Right cardiac atrium (tissue), 5 donors: Measurements from ENCODE around the gene SV2B. TPM values are rescaled to one million over a fixed set of nuclear protein-coding genes. Genes with fewer than 3 reads are reported as not detected.

Experiments used
- ATAC-seq, 2 donors: fragments of 200-7000 bp; cut with Tn5 transposase; one replicate each; pipeline versions ENCODE4 v1.8.0 to v1.9.1; 2020; ENCODE audit warnings: moderate library complexity in 2 of 2, mild to moderate bottlenecking in 1 of 2
- DNase-seq, 3 donors: peaks; one replicate each; pipeline ENCODE4 v3.0.0-alpha.2; 2020
- H3K27ac ChIP-seq: one replicate; pipeline ENCODE4 v1.5.1; 2013; ENCODE audit warnings: mild to moderate bottlenecking, low read length, control low read depth, moderate library complexity
- H3K27me3 ChIP-seq: one replicate; pipeline ENCODE4 v1.6.1; 2013; ENCODE audit not compliant: control insufficient read depth, insufficient read depth
- H3K4me1 ChIP-seq: one replicate; pipeline ENCODE4 v1.6.1; 2013; ENCODE audit warnings: low read length; ENCODE audit not compliant: control insufficient read depth, insufficient read depth
- H3K4me3 ChIP-seq: one replicate; pipeline ENCODE4 v1.5.1; 2013; ENCODE audit warnings: low read length, control low read depth
- H3K9me3 ChIP-seq: one replicate; pipeline ENCODE4 v1.6.1; 2013; ENCODE audit warnings: low read length; ENCODE audit not compliant: control insufficient read depth
- WGBS: extraction: QIAGEN DNeasy Blood & Tissue Kit; methylation state at CpG from one replicate; pipeline ENCODE4 v1.1.7; 2013; 5-methylcytosine and 5-hydroxymethylcytosine counted together
- intact Hi-C, 4 donors: fragments of 100-400 bp; cut with DNase I; formaldehyde crosslinking; loops; one replicate each; pipeline versions ENCODE4 v1.11.0 to v1.14.0; 2022 to 2023
- polyA plus RNA-seq: library from polyadenylated mRNA; stranded (reverse); fragments of 200-250 nt; gene quantifications from one replicate; pipeline ENCODE4 v1.2.3, GENCODE V29; 2013
- total RNA-seq, 4 donors: library from RNA; stranded (reverse); fragmentation: NEBNext Ultra II Directional; extraction: Animal tissue kit (Norgen Biotek cat#: 25700); gene quantifications; one replicate each; pipeline ENCODE4 v1.2.1, GENCODE V29; 2021
- donor health status: healthy with polysubstance abuse.
- donor health status: DM: no; HTN: yes; CAD: no.
- donor health status: DM: no; HTN: no; CAD: no.
- donor health status: DM: no; HTN: yes; CAD: no; lungs with severe emphysema.
- donor health status: DM: yes; HTN: yes; CAD: no.

SV2B gene
- total and polyA plus RNA-seq, 5 donors, result 0.34 to 1.7 (median 1.3) TPM

- intact Hi-C loops, result no loop called here
- Histone ChIP-seq H3K9me3 (no peaks in the 10 kb centered on the region), H3K27ac (no peak overlapping the region), H3K27me3 (no peaks in the 10 kb centered on the region), H3K4me1 (no peaks in the 10 kb centered on the region), H3K4me3 (no peak overlapping the region)
- DNase-seq (no peak), ATAC-seq (no peak)
- WGBS, result 84% methylated on average over 6 of the region's 6 CpGs
Observed at GRCh38 chr15:91257746-91258414, 157.8 kb downstream of the SV2B start.

- H3K27ac ChIP-seq, result no peak overlapping the region
- H3K4me3 ChIP-seq, result no peak overlapping the region
- DNase-seq (peak in 1 of 3 donors; percentile 42), ATAC-seq (no peak)
- no peaks in the 10 kb centered on the region for H3K4me1 ChIP-seq
- intact Hi-C loops, result no loop called here
- no peaks in the 10 kb centered on the region for H3K9me3 ChIP-seq
- H3K27me3 ChIP-seq, result no peaks in the 10 kb centered on the region
- 53% methylated on average over 6 of the region's 6 CpGs for WGBS
Observed at GRCh38 chr15:91258415-91258759, 158.3 kb downstream of the SV2B start.

- Histone ChIP-seq H3K9me3 (no peaks in the 10 kb centered on the region), H3K4me1 (no peaks in the 10 kb centered on the region), H3K27ac (no peak overlapping the region), H3K27me3 (no peaks in the 10 kb centered on the region), H3K4me3 (no peak overlapping the region)
- intact Hi-C loops, result no loop called here
- ATAC-seq, result no peak
- 79% methylated on average over 3 of the region's 3 CpGs for WGBS
- DNase-seq, result no peak
Observed at GRCh38 chr15:91259077-91259476, 159.0 kb downstream of the SV2B start.

GRCh38 chr15:91261345-91261744, 161.3 kb downstream of the SV2B start:
- Histone ChIP-seq H3K4me3 (no peak overlapping the region), H3K4me1 (peaks cover 7% of the 10 kb centered on the region), H3K9me3 (no peaks in the 10 kb centered on the region), H3K27ac (no peak overlapping the region), H3K27me3 (no peaks in the 10 kb centered on the region)
- DNase-seq (no peak), ATAC-seq (no peak)
- intact Hi-C loops, result loop anchor here in 3 of 4 donors (10.0 kb wide), 2 partner anchors 297 to 307 kb away; partner anchors contain the start of gene RCCD1 (in 2 of the 3)

DNA sequence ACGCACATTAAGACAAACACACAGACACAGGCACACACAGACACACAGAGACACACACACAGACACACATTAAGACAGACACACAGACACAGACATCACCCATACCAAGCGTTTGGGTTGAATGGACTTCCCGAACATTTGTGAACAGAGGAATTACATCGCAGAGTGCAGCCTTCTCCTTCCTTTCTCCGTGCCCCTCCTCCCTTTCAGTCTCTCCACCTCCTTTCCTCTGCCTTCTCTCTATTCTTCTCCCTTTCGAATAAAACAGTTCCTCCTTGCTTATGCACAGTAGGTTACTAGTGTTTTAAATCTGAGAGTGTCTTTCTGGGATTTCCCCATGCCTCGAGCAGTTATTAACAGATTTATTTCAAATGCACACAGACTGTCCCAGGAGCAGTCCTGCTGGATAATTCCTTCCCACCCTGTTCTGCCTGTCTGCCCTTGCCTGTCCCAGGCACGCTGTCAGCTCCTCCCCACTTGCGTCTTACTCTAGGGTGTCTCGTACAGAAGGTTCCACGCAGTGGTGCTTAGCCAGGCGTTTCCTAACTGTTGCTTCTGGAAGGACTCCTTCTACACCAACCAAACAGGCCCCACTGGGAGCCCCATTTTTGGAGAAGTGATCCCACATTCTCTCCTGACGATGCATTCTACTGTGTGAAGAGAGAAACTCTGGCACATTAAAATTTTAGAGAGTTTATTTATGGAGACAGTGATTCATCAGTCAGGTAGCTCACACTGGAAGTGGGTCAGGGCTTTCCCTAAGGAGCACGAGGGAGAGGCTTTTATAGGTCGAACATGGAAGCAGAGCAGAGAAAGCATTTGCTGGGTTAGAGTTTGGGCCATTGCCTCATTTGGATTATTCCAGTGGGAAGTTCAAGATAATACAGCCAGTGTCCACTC, 163.8 kb downstream of the SV2B start:
- H3K27ac ChIP-seq, result peak overlapping the region; percentile 85
- intact Hi-C loops, result loop anchor here in 3 of 4 donors (10.0 kb wide), 2 partner anchors 299 to 309 kb away; partner anchors contain the start of gene RCCD1 (in 2 of the 3)
- 32% methylated on average over 15 of the region's 15 CpGs for WGBS
- peak overlapping the region; percentile 5 for H3K4me3 ChIP-seq
- no peaks in the 10 kb centered on the region for H3K27me3 ChIP-seq
- H3K9me3 ChIP-seq, result no peaks in the 10 kb centered on the region
- ATAC-seq (peak; percentile 93 to 95), DNase-seq (peak; percentile 84 to 92 (median 85))
- H3K4me1 ChIP-seq, result peaks cover 7% of the 10 kb centered on the region

- intact Hi-C loops, result loop anchor here in 3 of 4 donors (10.0 kb wide), 2 partner anchors 300 to 310 kb away; partner anchors contain the start of gene RCCD1 (in 2 of the 3)
- 63% methylated on average over 11 of the region's 11 CpGs for WGBS
- peak in 1 of 3 donors; percentile 35 for DNase-seq
- Histone ChIP-seq H3K27ac (peak overlapping the region; percentile 85), H3K4me1 (peaks cover 7% of the 10 kb centered on the region), H3K9me3 (no peaks in the 10 kb centered on the region), H3K27me3 (no peaks in the 10 kb centered on the region), H3K4me3 (peak overlapping the region; percentile 5)
- peak; percentile 27 to 42 for ATAC-seq
Observed at GRCh38 chr15:91264651-91265351, 164.7 kb downstream of the SV2B start.

GRCh38 chr15:91265416-91265940, 165.4 kb downstream of the SV2B start:
- no peaks in the 10 kb centered on the region for H3K9me3 ChIP-seq
- no peak overlapping the region for H3K27ac ChIP-seq
- H3K4me1 ChIP-seq, result peaks cover 7% of the 10 kb centered on the region
- 84% methylated on average over 4 of the region's 4 CpGs for WGBS
- ATAC-seq, result no peak
- no peaks in the 10 kb centered on the region for H3K27me3 ChIP-seq
- intact Hi-C loops, result loop anchor here in 3 of 4 donors (10.0 kb wide), 2 partner anchors 301 to 311 kb away; partner anchors contain the start of gene RCCD1 (in 2 of the 3)
- H3K4me3 ChIP-seq, result no peak overlapping the region
- DNase-seq, result no peak

- 83% methylated on average over 11 of the region's 11 CpGs for WGBS
- Histone ChIP-seq H3K27me3 (no peaks in the 10 kb centered on the region), H3K9me3 (no peaks in the 10 kb centered on the region), H3K27ac (no peak overlapping the region), H3K4me3 (no peak overlapping the region), H3K4me1 (peaks cover 7% of the 10 kb centered on the region)
- ATAC-seq, result no peak
- DNase-seq, result peak in 1 of 3 donors; percentile 42
- intact Hi-C loops, result loop anchor here in 3 of 4 donors (10.0 kb wide), 2 partner anchors 304 to 314 kb away; partner anchors contain the start of gene RCCD1 (in 2 of the 3)
Observed at GRCh38 chr15:91268510-91268909, 168.5 kb downstream of the SV2B start.

DNA sequence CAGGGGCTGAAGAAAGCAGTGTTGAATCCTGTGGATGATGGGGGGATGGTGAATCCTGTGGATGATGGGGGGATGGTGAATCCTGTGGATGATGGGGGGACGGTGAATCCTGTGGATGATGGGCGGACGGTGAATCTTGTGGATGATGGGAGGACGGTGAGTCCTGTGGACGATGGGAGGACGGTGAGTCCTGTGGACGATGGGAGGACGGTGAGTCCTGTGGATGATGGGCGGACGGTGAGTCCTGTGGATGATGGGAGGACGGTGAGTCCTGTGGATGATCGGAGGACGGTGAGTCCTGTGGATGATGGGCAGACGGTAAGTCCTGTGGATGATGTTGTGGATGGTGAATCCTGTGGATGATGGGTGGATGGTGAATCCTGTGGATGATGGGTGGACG, 170.7 kb downstream of the SV2B start:
- intact Hi-C loops, result loop anchor here (2.0 to 5.0 kb wide), 4 partner anchors 213 to 313 kb away; no protein-coding TSS in a partner anchor

DNA sequence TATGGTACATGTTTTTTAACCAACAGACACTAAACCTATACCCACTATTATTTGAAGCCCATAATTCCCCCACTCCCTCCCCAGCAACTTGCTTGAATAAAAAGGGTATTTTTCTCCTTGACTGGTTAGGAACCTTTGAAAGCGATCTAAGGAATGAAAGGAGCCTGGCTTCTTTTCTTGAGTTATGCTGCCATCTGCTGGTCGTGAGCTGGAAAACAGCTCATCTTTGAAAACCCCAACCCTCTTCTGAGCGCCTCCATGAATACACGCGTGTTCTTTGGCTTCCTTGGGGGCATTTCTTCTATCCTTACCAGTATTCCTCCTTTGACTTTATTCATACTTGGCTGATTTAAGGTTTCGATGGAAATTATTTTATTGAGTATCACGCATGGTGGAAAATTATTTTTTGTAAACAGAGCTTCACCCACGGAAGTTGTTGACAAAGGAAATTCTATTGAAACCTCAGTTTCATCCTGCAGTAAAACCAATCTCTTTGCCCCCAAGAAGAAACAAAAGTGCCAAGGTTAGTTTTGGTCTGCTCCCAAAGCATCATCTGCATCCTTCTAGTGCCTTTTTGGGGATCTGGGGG, 171.6 kb downstream of the SV2B start:
- Histone ChIP-seq H3K4me3 (no peak overlapping the region), H3K4me1 (no peaks in the 10 kb centered on the region), H3K27me3 (no peaks in the 10 kb centered on the region), H3K9me3 (no peaks in the 10 kb centered on the region), H3K27ac (no peak overlapping the region)
- WGBS, result 7% methylated on average over 8 of the region's 8 CpGs
- intact Hi-C loops, result loop anchor here (2.0 to 5.0 kb wide), 4 partner anchors 214 to 314 kb away; no protein-coding TSS in a partner anchor
- DNase-seq (peak in 2 of 3 donors; percentile 39 to 74), ATAC-seq (peak; percentile 68 to 74)

More for the DNA sequence above, 170.7 kb downstream of the SV2B start:
- no peak for DNase-seq
- no peak for ATAC-seq
- Histone ChIP-seq H3K27ac (no peak overlapping the region), H3K27me3 (no peaks in the 10 kb centered on the region), H3K4me3 (no peak overlapping the region), H3K4me1 (no peaks in the 10 kb centered on the region), H3K9me3 (no peaks in the 10 kb centered on the region)
- 77% methylated on average over 15 of the region's 15 CpGs for WGBS
